ENCODE measurements around the gene CGB5. TPM values are rescaled to one million over a fixed set of nuclear protein-coding genes. Genes with fewer than 3 reads are reported as not detected.

CGB5 gene
- total and polyA plus RNA-seq, 9 of the 15 experiments (the other 6 are each of a cell fraction or from before 2014, with no cell fraction given) = not detected

DNA sequence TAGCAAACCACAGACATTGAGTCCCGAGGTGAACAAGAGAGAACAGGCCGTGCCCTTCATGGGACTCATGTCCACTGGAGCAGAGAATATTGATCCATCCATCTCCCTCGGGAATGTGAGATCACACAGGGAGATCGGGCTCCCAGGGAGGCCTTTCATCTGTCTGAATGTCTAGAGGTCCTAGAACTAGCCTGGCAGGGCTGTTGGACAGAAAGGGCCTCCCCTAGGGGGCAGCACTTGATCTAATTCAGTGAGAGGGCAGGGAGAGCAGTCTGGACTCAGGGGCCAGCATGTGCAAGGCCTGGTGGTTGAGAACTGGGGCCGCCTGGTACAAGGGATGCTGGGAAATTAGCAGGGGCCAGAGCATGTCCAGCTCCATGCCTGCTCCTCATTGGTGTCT lies 45.7 kb upstream of the CGB5 start (continued):
- TF ChIP-seq, protein P1, sequence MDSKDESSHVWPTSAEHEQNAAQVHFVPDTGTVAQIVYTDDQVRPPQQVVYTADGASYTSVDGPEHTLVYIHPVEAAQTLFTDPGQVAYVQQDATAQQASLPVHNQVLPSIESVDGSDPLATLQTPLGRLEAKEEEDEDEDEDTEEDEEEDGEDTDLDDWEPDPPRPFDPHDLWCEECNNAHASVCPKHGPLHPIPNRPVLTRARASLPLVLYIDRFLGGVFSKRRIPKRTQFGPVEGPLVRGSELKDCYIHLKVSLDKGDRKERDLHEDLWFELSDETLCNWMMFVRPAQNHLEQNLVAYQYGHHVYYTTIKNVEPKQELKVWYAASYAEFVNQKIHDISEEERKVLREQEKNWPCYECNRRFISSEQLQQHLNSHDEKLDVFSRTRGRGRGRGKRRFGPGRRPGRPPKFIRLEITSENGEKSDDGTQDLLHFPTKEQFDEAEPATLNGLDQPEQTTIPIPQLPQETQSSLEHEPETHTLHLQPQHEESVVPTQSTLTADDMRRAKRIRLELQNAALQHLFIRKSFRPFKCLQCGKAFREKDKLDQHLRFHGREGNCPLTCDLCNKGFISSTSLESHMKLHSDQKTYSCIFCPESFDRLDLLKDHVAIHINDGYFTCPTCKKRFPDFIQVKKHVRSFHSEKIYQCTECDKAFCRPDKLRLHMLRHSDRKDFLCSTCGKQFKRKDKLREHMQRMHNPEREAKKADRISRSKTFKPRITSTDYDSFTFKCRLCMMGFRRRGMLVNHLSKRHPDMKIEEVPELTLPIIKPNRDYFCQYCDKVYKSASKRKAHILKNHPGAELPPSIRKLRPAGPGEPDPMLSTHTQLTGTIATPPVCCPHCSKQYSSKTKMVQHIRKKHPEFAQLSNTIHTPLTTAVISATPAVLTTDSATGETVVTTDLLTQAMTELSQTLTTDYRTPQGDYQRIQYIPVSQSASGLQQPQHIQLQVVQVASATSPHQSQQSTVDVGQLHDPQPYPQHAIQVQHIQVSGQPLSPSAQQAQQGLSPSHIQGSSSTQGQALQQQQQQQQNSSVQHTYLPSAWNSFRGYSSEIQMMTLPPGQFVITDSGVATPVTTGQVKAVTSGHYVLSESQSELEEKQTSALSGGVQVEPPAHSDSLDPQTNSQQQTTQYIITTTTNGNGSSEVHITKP (IDR thresholded peaks at IDR 0.05; ENCODE audit: partially characterized antibody) = no peak
- TF ChIP-seq LCOR (CRISPR knock-in tag; IDR thresholded peaks at IDR 0.05) (no peak), RBFOX2 (IDR thresholded peaks at IDR 0.05; ENCODE audit: low read depth, low read length) (0 out of 2 replicates have a peak, but pooled peaks have one; percentile 17), ETS2 (tag; IDR thresholded peaks at IDR 0.05; ENCODE audit: borderline replicate concordance, poor library complexity, severe bottlenecking) (no peak), ZNF77 (CRISPR knock-in tag; IDR thresholded peaks at IDR 0.05) (no peak), ZNF140 (CRISPR knock-in tag; IDR thresholded peaks at IDR 0.05) (no peak), NCOR1 (IDR thresholded peaks at IDR 0.05) (no peak), NFIC (IDR thresholded peaks at IDR 0.05) (no peak), KDM1A (IDR thresholded peaks at IDR 0.05) (no peak), SMAD2 (IDR thresholded peaks at IDR 0.05; ENCODE audit: low read depth, low read length) (no peak)
- TF ChIP-seq, protein P2, sequence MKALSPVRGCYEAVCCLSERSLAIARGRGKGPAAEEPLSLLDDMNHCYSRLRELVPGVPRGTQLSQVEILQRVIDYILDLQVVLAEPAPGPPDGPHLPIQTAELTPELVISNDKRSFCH (CRISPR knock-in tag; IDR thresholded peaks at IDR 0.05) = no peak
- TF ChIP-seq, protein P2 (tag; IDR thresholded peaks at IDR 0.05) = no peak
- TF ChIP-seq, protein P3, sequence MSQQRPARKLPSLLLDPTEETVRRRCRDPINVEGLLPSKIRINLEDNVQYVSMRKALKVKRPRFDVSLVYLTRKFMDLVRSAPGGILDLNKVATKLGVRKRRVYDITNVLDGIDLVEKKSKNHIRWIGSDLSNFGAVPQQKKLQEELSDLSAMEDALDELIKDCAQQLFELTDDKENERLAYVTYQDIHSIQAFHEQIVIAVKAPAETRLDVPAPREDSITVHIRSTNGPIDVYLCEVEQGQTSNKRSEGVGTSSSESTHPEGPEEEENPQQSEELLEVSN (IDR thresholded peaks at IDR 0.05; ENCODE audit: borderline replicate concordance in 1 of 2, extremely low read depth in 1 of 2, insufficient read depth in 1 of 2, insufficient read length in 1 of 2, low read depth in 1 of 2, low read length in 1 of 2, poor library complexity in 1 of 2, severe bottlenecking in 1 of 2) = peak in 1 of 2 experiments; percentile 33
- TF ChIP-seq, protein P4, sequence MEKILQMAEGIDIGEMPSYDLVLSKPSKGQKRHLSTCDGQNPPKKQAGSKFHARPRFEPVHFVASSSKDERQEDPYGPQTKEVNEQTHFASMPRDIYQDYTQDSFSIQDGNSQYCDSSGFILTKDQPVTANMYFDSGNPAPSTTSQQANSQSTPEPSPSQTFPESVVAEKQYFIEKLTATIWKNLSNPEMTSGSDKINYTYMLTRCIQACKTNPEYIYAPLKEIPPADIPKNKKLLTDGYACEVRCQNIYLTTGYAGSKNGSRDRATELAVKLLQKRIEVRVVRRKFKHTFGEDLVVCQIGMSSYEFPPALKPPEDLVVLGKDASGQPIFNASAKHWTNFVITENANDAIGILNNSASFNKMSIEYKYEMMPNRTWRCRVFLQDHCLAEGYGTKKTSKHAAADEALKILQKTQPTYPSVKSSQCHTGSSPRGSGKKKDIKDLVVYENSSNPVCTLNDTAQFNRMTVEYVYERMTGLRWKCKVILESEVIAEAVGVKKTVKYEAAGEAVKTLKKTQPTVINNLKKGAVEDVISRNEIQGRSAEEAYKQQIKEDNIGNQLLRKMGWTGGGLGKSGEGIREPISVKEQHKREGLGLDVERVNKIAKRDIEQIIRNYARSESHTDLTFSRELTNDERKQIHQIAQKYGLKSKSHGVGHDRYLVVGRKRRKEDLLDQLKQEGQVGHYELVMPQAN (IDR thresholded peaks at IDR 0.05; ENCODE audit: borderline replicate concordance) = no peak
- TF ChIP-seq, protein P5, sequence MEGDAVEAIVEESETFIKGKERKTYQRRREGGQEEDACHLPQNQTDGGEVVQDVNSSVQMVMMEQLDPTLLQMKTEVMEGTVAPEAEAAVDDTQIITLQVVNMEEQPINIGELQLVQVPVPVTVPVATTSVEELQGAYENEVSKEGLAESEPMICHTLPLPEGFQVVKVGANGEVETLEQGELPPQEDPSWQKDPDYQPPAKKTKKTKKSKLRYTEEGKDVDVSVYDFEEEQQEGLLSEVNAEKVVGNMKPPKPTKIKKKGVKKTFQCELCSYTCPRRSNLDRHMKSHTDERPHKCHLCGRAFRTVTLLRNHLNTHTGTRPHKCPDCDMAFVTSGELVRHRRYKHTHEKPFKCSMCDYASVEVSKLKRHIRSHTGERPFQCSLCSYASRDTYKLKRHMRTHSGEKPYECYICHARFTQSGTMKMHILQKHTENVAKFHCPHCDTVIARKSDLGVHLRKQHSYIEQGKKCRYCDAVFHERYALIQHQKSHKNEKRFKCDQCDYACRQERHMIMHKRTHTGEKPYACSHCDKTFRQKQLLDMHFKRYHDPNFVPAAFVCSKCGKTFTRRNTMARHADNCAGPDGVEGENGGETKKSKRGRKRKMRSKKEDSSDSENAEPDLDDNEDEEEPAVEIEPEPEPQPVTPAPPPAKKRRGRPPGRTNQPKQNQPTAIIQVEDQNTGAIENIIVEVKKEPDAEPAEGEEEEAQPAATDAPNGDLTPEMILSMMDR (IDR thresholded peaks at IDR 0.05 in 2 of 3, conservative IDR thresholded peaks at IDR 0.05 in 1 of 3; ENCODE audit: insufficient read depth in 2 of 3, low read depth in 1 of 3, low read length in 3 of 3) = peak; percentile 64 to 79 (median 74)
- TF ChIP-seq, protein P6, sequence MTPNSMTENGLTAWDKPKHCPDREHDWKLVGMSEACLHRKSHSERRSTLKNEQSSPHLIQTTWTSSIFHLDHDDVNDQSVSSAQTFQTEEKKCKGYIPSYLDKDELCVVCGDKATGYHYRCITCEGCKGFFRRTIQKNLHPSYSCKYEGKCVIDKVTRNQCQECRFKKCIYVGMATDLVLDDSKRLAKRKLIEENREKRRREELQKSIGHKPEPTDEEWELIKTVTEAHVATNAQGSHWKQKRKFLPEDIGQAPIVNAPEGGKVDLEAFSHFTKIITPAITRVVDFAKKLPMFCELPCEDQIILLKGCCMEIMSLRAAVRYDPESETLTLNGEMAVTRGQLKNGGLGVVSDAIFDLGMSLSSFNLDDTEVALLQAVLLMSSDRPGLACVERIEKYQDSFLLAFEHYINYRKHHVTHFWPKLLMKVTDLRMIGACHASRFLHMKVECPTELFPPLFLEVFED (CRISPR knock-in tag; conservative IDR thresholded peaks at IDR 0.05) = no peak

Measured in K562 (cell line).